SK-N-SH (cell line): ENCODE results near the gene PCDH18. TPM values are rescaled to one million over a fixed set of nuclear protein-coding genes. Genes with fewer than 3 reads are reported as not detected.

Experiments
- CTCF ChIA-PET: fragments of 300-600, 350-600 bp; formaldehyde crosslinking; extraction: SDS; loops from one replicate; lab custom pipeline; 2021; lab: Yijun Ruan, JAX
- POLR2A ChIA-PET: fragments of 350-600 bp; sonication (Branson Sonifier 250); formaldehyde crosslinking; extraction: SDS; loops from one replicate; lab custom pipeline; 2020; ENCODE audit warnings: antibody characterized with exemption, inconsistent platforms; lab: Yijun Ruan, JAX
- DNase-seq: peaks from one replicate; pipeline ENCODE4 v3.0.0; 2012
- H2AFZ ChIP-seq: fragments of 200-600 bp; sonication (generic); 2 replicates; pipeline ENCODE4 v1.8.1; 2016; ENCODE audit warnings: antibody characterized with exemption, mild to moderate bottlenecking, low read depth
- H3F3A ChIP-seq: fragments of 200-600 bp; sonication (generic); replicated peaks from 2 replicates; pipeline ENCODE3; 2016; ENCODE audit warnings: antibody characterized with exemption, mild to moderate bottlenecking; ENCODE audit not compliant: insufficient read depth
- H3K27ac ChIP-seq, 2 experiments: fragments of 200-500 bp in 1 of 2; fragments of 200-600 bp in 1 of 2; sonication (Bioruptor generic) in 1 of 2; sonication (generic), shearing (Covaris generic) in 1 of 2; 2 replicates each; pipeline versions ENCODE4 v1.5.1 to v1.6.1; 2014 to 2016; ENCODE audit warnings: low read depth in 2 of 2, inconsistent platforms in 1 of 2, low read length in 1 of 2, mild to moderate bottlenecking in 1 of 2, mixed read lengths in 1 of 2
- H3K27me3 ChIP-seq: fragments of 200-600 bp; sonication (generic), shearing (Covaris generic); 2 replicates; pipeline ENCODE4 v1.6.1; 2016; ENCODE audit warnings: mixed run types; ENCODE audit not compliant: insufficient read depth
- H3K36me3 ChIP-seq, 2 experiments: fragments of 200-500 bp in 1 of 2; fragments of 200-600 bp in 1 of 2; sonication (Bioruptor generic) in 1 of 2; sonication (generic) in 1 of 2; replicated peaks in 1 of 2; 2 replicates each; pipeline versions ENCODE3 to v1.5.1; 2014 to 2016; ENCODE audit warnings: low read length in 1 of 2, mild to moderate bottlenecking in 1 of 2; ENCODE audit not compliant: insufficient read depth in 2 of 2, control insufficient read depth in 1 of 2
- H3K4me1 ChIP-seq, 2 experiments: fragments of 200-500 bp in 1 of 2; fragments of 200-600 bp in 1 of 2; sonication (Bioruptor generic) in 1 of 2; sonication (generic), shearing (Covaris generic) in 1 of 2; 2 replicates each; pipeline versions ENCODE4 v1.5.1 to v1.6.1; 2014 to 2016; ENCODE audit warnings: low read depth in 1 of 2, low read length in 1 of 2, mixed run types in 1 of 2; ENCODE audit not compliant: insufficient read depth in 2 of 2, control insufficient read depth in 1 of 2
- H3K4me2 ChIP-seq: fragments of 200-600 bp; sonication (generic), shearing (Covaris generic); 2 replicates; pipeline ENCODE4 v1.6.1; 2017; ENCODE audit warnings: mixed run types
- H3K4me3 ChIP-seq, 2 experiments: fragments of 200-500 bp in 1 of 2; fragments of 200-600 bp in 1 of 2; sonication (Bioruptor generic) in 1 of 2; sonication (generic), shearing (Covaris generic) in 1 of 2; 2 replicates each; pipeline versions ENCODE4 v1.5.1 to v1.8.1; 2014 to 2016; ENCODE audit warnings: low read depth in 2 of 2, inconsistent platforms in 1 of 2, low read length in 1 of 2, mild to moderate bottlenecking in 1 of 2, mixed read lengths in 1 of 2, moderate library complexity in 1 of 2
- H3K79me2 ChIP-seq: fragments of 200-600 bp; sonication (generic); 2 replicates; pipeline ENCODE4 v1.8.1; 2017; ENCODE audit warnings: mild to moderate bottlenecking; ENCODE audit not compliant: insufficient read depth
- H3K9ac ChIP-seq: fragments of 200-600 bp; sonication (generic); 2 replicates; pipeline ENCODE4 v1.6.1; 2017; ENCODE audit warnings: mixed run types
- H3K9me2 ChIP-seq: fragments of 200-600 bp; sonication (generic); 2 replicates; pipeline ENCODE4 v1.6.1; 2017; ENCODE audit warnings: mixed run types
- H3K9me3 ChIP-seq: fragments of 200-600 bp; sonication (generic); 2 replicates; pipeline ENCODE4 v1.6.1; 2017; ENCODE audit warnings: mixed run types, mild to moderate bottlenecking, moderate library complexity
- H4K20me1 ChIP-seq: fragments of 200-600 bp; sonication (generic); 2 replicates; pipeline ENCODE4 v1.6.1; 2017; ENCODE audit warnings: mild to moderate bottlenecking, mixed run types; ENCODE audit not compliant: insufficient read depth
- CHD2 ChIP-seq: fragments of 150-350 bp; IDR thresholded peaks from 2 replicates; pipeline ENCODE4 v1.6.1; 2018; ENCODE audit warnings: low read length; ENCODE audit not compliant: partially characterized antibody
- EP300 ChIP-seq, 2 experiments: IDR thresholded peaks; 2 replicates each; pipeline versions ENCODE4 v1.4.0 to v1.6.1; 2012; ENCODE audit warnings: borderline replicate concordance in 1 of 2, low read depth in 1 of 2, low read length in 1 of 2
- EZH2phosphoT487 ChIP-seq: fragments of 200-600 bp; sonication (generic); IDR thresholded peaks from 2 replicates; pipeline ENCODE4 v1.6.1; 2017; ENCODE audit warnings: low read depth, mixed run types, mild to moderate bottlenecking, antibody characterized with exemption, moderate library complexity, borderline replicate concordance
- FOXM1 ChIP-seq: IDR thresholded peaks from 2 replicates; pipeline ENCODE4 v1.4.0; 2012; ENCODE audit warnings: low read depth, mild to moderate bottlenecking
- GABPA ChIP-seq: IDR thresholded peaks from 2 replicates; pipeline ENCODE4 v1.4.0; 2012; ENCODE audit warnings: low read depth, mild to moderate bottlenecking
- GATA2 ChIP-seq: sonication (generic); formaldehyde crosslinking; IDR thresholded peaks from 2 replicates; pipeline ENCODE4 v1.5.0; 2020; ENCODE audit warnings: mild to moderate bottlenecking, missing genetic modification reagents
- JUND ChIP-seq: IDR thresholded peaks from 2 replicates; pipeline ENCODE4 v1.4.0; 2012
- POLR2AphosphoS5 ChIP-seq: IDR thresholded peaks from 2 replicates; pipeline ENCODE4 v1.6.1; 2012; ENCODE audit warnings: low read depth, low read length
- RAD21 ChIP-seq: IDR thresholded peaks from 2 replicates; pipeline ENCODE4 v1.6.1; 2012; ENCODE audit warnings: mild to moderate bottlenecking, low read length
- RCOR1 ChIP-seq: fragments of 150-350 bp; IDR thresholded peaks from 2 replicates; pipeline ENCODE4 v1.6.1; 2017; ENCODE audit warnings: antibody characterized with exemption, low read length
- RFX5 ChIP-seq: IDR thresholded peaks from 2 replicates; pipeline ENCODE4 v1.6.1; 2012; ENCODE audit warnings: mild to moderate bottlenecking, improper control_type of control experiment, low read length
- SIN3A ChIP-seq: IDR thresholded peaks from 2 replicates; pipeline ENCODE4 v1.6.1; 2012; ENCODE audit warnings: low read depth, mild to moderate bottlenecking, low read length, moderate library complexity, borderline replicate concordance
- TCF12 ChIP-seq: IDR thresholded peaks from 2 replicates; pipeline ENCODE4 v1.4.0; 2012
- TEAD4 ChIP-seq: IDR thresholded peaks from 2 replicates; pipeline ENCODE4 v1.4.0; 2012; ENCODE audit warnings: mild to moderate bottlenecking, borderline replicate concordance; ENCODE audit not compliant: insufficient read depth
- YY1 ChIP-seq: IDR thresholded peaks from 2 replicates; pipeline ENCODE4 v1.4.0; 2012; ENCODE audit warnings: low read depth, mild to moderate bottlenecking
- whole genome bisulfite sequencing: methylation state at CpG from one replicate; pipeline ENCODE4 v1.1.6; 2017; ENCODE audit warnings: low lambda C conversion rate; 5-methylcytosine and 5-hydroxymethylcytosine counted together
- polyA plus RNA-seq, 3 experiments: library from polyadenylated mRNA; depleted of rRNA; stranded (reverse); fragments of >200 nt; gene quantifications; 2 replicates each; pipeline ENCODE4 v1.2.3, GENCODE V29; 2012
- TF ChIP-seq, protein P1 (sequence below): fragments of 150-350 bp; IDR thresholded peaks from 2 replicates; pipeline ENCODE4 v1.6.1; 2016; ENCODE audit warnings: mild to moderate bottlenecking, low read depth, low read length
- TF ChIP-seq, protein P2 (sequence below): fragments of 150-350 bp; IDR thresholded peaks from 2 replicates; pipeline ENCODE4 v1.6.1; 2017; ENCODE audit warnings: antibody characterized with exemption, low read length, low read depth, borderline replicate concordance
- TF ChIP-seq, protein P3 (sequence below): IDR thresholded peaks from 2 replicates; pipeline ENCODE4 v1.4.0; 2012; ENCODE audit warnings: low read depth
- TF ChIP-seq, protein P4 (sequence below): IDR thresholded peaks from 2 replicates; pipeline ENCODE4 v1.4.0; 2012; ENCODE audit warnings: low read depth, borderline replicate concordance

PCDH18 gene
- polyA plus RNA-seq, 1 of the 3 experiments (the other 2 are of a cell fraction): 25.0 TPM

DNA sequence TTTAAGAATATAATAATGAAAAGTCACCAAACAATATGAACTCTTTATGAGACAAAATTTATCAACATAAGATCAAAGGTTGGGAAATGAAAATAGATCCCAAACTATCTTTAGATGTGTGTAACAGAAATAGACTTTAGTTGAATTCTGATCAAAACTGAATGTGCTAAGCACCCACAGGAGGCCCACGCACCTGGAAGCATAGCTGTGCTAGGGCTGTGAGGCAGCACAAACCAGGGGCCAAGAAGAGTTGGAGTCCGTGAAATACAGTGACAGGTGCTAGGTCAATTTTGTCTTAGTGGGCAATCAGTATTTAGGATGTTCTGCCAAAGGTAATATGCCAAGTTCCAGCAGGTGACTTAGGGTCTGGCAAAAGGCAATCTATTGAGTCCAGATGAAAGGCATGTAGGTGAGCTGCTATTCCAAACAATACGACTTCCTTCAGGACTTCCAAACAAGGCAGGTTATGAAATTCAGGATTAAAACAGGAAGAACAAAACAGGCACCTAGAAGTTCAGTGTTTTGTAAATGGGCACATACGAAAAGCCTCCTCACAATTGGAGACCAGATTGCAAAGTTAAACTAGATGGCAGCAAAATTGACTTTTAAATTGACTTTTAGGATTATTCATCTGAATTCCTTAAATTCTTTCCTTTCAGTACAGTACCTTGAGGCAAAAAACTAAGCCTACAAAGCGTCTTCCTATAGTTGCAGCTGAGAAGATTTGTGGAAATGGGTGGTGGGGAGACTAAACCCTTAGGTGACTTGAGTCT, 4.7 kb upstream of the PCDH18 start:
- POLR2A ChIA-PET: no interaction called here
- Histone ChIP-seq H3K36me3 (no peaks in the 10 kb centered on the region), H3K9ac (no peak overlapping the region), H3K4me2 (no peak overlapping the region), H3K27ac (no peak overlapping the region), H2AFZ (no peak overlapping the region), H3K4me1 (peaks cover 7 to 19% of the 10 kb centered on the region in 2 experiments; a peak in 2 of 4 replicates), H3K9me3 (no peaks in the 10 kb centered on the region), H4K20me1 (no peaks in the 10 kb centered on the region), H3K4me3 (no peak overlapping the region), H3K79me2 (peaks cover 1% of the 10 kb centered on the region; the same call in 1 of the 2 replicates), H3K27me3 (no peaks in the 10 kb centered on the region), H3F3A (peaks cover 13% of the 10 kb centered on the region), H3K9me2 (no peaks in the 10 kb centered on the region)
- DNase-seq: no peak
- TF ChIP-seq RAD21 (no peak), GATA2 (CRISPR knock-in tag) (no peak), GABPA (no peak), TEAD4 (no peak), YY1 (no peak), SIN3A (no peak), JUND (no peak)
- TF ChIP-seq, protein P1, sequence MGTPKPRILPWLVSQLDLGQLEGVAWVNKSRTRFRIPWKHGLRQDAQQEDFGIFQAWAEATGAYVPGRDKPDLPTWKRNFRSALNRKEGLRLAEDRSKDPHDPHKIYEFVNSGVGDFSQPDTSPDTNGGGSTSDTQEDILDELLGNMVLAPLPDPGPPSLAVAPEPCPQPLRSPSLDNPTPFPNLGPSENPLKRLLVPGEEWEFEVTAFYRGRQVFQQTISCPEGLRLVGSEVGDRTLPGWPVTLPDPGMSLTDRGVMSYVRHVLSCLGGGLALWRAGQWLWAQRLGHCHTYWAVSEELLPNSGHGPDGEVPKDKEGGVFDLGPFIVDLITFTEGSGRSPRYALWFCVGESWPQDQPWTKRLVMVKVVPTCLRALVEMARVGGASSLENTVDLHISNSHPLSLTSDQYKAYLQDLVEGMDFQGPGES: no peak
- TF ChIP-seq, protein P2, sequence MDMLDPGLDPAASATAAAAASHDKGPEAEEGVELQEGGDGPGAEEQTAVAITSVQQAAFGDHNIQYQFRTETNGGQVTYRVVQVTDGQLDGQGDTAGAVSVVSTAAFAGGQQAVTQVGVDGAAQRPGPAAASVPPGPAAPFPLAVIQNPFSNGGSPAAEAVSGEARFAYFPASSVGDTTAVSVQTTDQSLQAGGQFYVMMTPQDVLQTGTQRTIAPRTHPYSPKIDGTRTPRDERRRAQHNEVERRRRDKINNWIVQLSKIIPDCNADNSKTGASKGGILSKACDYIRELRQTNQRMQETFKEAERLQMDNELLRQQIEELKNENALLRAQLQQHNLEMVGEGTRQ: no peak
- TF ChIP-seq, protein P3, sequence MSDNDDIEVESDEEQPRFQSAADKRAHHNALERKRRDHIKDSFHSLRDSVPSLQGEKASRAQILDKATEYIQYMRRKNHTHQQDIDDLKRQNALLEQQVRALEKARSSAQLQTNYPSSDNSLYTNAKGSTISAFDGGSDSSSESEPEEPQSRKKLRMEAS: no peak
- CTCF ChIA-PET: no interaction called here
- WGBS: 82% methylated on average over 5 of the region's 5 CpGs

DNA sequence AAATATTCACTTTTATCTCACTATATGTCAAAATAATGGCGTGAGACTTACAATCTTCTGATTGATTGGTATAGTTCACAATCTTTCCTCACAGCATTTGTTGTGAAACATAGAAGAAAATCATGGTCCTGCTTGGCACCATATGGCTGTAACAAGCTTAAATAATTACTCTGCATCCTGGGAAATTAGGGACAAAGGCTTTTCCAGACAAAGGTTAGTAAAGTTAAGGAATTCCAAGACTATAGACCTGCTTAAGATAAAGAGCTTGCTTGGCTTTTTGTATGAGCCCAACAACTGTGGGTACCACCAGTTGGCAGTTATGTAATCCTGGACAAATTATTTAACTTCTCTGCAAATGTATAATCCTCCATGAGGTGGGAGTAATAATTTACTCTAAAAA, 3.4 kb upstream of the PCDH18 start:
- H3K9ac ChIP-seq: no peak overlapping the region
- H3K27ac ChIP-seq: no peak overlapping the region
- POLR2A ChIA-PET: no interaction called here
- H3K4me1 ChIP-seq: peaks cover 8 to 19% of the 10 kb centered on the region in 2 experiments; a peak in 2 of 4 replicates
- peaks cover 17% of the 10 kb centered on the region for H3F3A ChIP-seq
- DNase-seq: no peak
- peaks cover 14% of the 10 kb centered on the region for H3K79me2 ChIP-seq
- H3K4me3 ChIP-seq: no peak overlapping the region
- H3K9me3 ChIP-seq: no peaks in the 10 kb centered on the region
- H3K36me3 ChIP-seq: peaks cover 0 to under 1% of the 10 kb centered on the region in 2 experiments
- CTCF ChIA-PET: no interaction called here
- H3K9me2 ChIP-seq: no peaks in the 10 kb centered on the region
- WGBS: 86% methylated on average over 1 of the region's 1 CpG
- no peak overlapping the region for H3K4me2 ChIP-seq
- H4K20me1 ChIP-seq: no peaks in the 10 kb centered on the region; the same call in 1 of the 2 replicates
- H2AFZ ChIP-seq: no peak overlapping the region
- TF ChIP-seq, protein P1: no peak
- TF ChIP-seq RCOR1 (no peak), FOXM1 (no peak), EZH2phosphoT487 (no peak), EP300 (IDR thresholded peaks at IDR 0.05; ENCODE audit: borderline replicate concordance in 1 of 2, low read depth in 1 of 2, low read length in 1 of 2) (no peak), RFX5 (no peak), TCF12 (no peak), POLR2AphosphoS5 (no peak), GABPA (no peak), CHD2 (no peak)
- TF ChIP-seq, protein P4, sequence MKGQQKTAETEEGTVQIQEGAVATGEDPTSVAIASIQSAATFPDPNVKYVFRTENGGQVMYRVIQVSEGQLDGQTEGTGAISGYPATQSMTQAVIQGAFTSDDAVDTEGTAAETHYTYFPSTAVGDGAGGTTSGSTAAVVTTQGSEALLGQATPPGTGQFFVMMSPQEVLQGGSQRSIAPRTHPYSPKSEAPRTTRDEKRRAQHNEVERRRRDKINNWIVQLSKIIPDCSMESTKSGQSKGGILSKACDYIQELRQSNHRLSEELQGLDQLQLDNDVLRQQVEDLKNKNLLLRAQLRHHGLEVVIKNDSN: no peak
- TF ChIP-seq, protein P3: no peak
- TF ChIP-seq, protein P2: no peak
- H3K27me3 ChIP-seq: no peaks in the 10 kb centered on the region
